Tibial artery (tissue), 4 donors: Measurements from ENCODE around the gene MYRFL.

Source experiments
- DNase-seq, 2 donors: peaks; one replicate each; pipeline ENCODE4 v3.0.0-alpha.2; 2019
- H3K27ac ChIP-seq, 2 donors: fragments of 200-600 bp; sonication (generic) in 1 of 2; 1 replicate in 1 of 2; 2 replicates in 1 of 2; pipeline ENCODE4 v1.5.1; 2018 to 2019; ENCODE audit warnings: mild to moderate bottlenecking in 1 of 2
- H3K27me3 ChIP-seq, 2 donors: fragments of 200-600 bp; sonication (generic) in 1 of 2; one replicate each; pipeline versions ENCODE4 v1.5.1 to v1.6.0; 2016 to 2019
- H3K36me3 ChIP-seq, 3 donors: fragments of 200-600 bp; sonication (generic) in 2 of 3; one replicate each; pipeline ENCODE4 v1.5.1; 2016 to 2019; ENCODE audit warnings: mild to moderate bottlenecking in 2 of 3
- H3K4me1 ChIP-seq, 4 donors: fragments of 200-600 bp; sonication (generic) in 2 of 4; 1 replicate in 3 of 4; 2 replicates in 1 of 4; pipeline ENCODE4 v1.5.1; 2016 to 2019
- H3K4me3 ChIP-seq, 2 donors: fragments of 200-600 bp; sonication (generic) in 1 of 2; 1 replicate in 1 of 2; 2 replicates in 1 of 2; pipeline ENCODE4 v1.5.1; 2018 to 2019; ENCODE audit warnings: mild to moderate bottlenecking in 2 of 2
- H3K9me3 ChIP-seq, 3 donors: fragments of 200-600 bp; sonication (generic) in 1 of 3; one replicate each; pipeline ENCODE4 v1.5.1; 2016 to 2019
- CTCF ChIP-seq, 2 experiments: fragments of 200-600 bp in 1 of 2; fragments of 450-650 bp in 1 of 2; IDR thresholded peaks; one replicate each; pipeline ENCODE4 v1.5.1; 2017 to 2019; ENCODE audit warnings: antibody characterized with exemption in 2 of 2, mild to moderate bottlenecking in 1 of 2, moderate library complexity in 1 of 2
- intact Hi-C: fragments of 100-400 bp; cut with DNase I; formaldehyde crosslinking; loops from one replicate; pipeline ENCODE4 v1.15.0; 2023; ENCODE audit warnings: low total_unique reads

Gene MYRFL

GRCh38 chr12:69951108-69951507, 126.1 kb downstream of the MYRFL start:
- Histone ChIP-seq H3K36me3 (no peaks in the 10 kb centered on the region), H3K27me3 (no peaks in the 10 kb centered on the region), H3K27ac (no peak overlapping the region), H3K4me1 (peaks cover 0 to 9% (median 1%) of the 10 kb centered on the region in 4 donors), H3K4me3 (no peak overlapping the region), H3K9me3 (peaks cover 0 to 3% (median 0%) of the 10 kb centered on the region in 3 donors)
- TF ChIP-seq CTCF (IDR thresholded peaks at IDR 0.05), result no peak
- DNase-seq, result no peak
- intact Hi-C loops, result no loop called here

- Histone ChIP-seq H3K4me1 (peaks cover 0 to 9% (median 1%) of the 10 kb centered on the region in 4 donors), H3K27ac (no peak overlapping the region), H3K27me3 (no peaks in the 10 kb centered on the region), H3K9me3 (peaks cover 0 to 3% (median 0%) of the 10 kb centered on the region in 3 donors), H3K36me3 (no peaks in the 10 kb centered on the region), H3K4me3 (no peak overlapping the region)
- intact Hi-C loops, result no loop called here
- no peak for TF ChIP-seq CTCF (IDR thresholded peaks at IDR 0.05)
- DNase-seq, result no peak
These were observed 127.9 kb downstream of the MYRFL start for GRCh38 chr12:69952890-69953289.

- intact Hi-C loops, result no loop called here
- TF ChIP-seq CTCF (IDR thresholded peaks at IDR 0.05), result no peak
These were observed 136.2 kb downstream of the MYRFL start for GRCh38 chr12:69961246-69961645.

GRCh38 chr12:69966409-69966808, 141.4 kb downstream of the MYRFL start:
- Histone ChIP-seq H3K27ac (peak overlapping the region; percentile 31 to 59), H3K9me3 (no peaks in the 10 kb centered on the region), H3K27me3 (no peaks in the 10 kb centered on the region), H3K4me3 (no peak overlapping the region), H3K4me1 (peaks cover 0 to 33% (median 19%) of the 10 kb centered on the region in 4 donors), H3K36me3 (no peaks in the 10 kb centered on the region)
- intact Hi-C loops, result no loop called here
- peak; percentile 62 to 80 for DNase-seq
- TF ChIP-seq CTCF (IDR thresholded peaks at IDR 0.05), result no peak

More at GRCh38 chr12:69961246-69961645, 136.2 kb downstream of the MYRFL start:
- Histone ChIP-seq H3K36me3 (no peaks in the 10 kb centered on the region), H3K27ac (no peak overlapping the region), H3K4me3 (no peak overlapping the region), H3K4me1 (peaks cover 0 to 24% (median 9%) of the 10 kb centered on the region in 4 donors), H3K27me3 (no peaks in the 10 kb centered on the region), H3K9me3 (no peaks in the 10 kb centered on the region)
- DNase-seq, result no peak

- TF ChIP-seq CTCF (IDR thresholded peaks at IDR 0.05), result no peak
- peaks cover 0 to 33% (median 19%) of the 10 kb centered on the region in 4 donors for H3K4me1 ChIP-seq
- H3K9me3 ChIP-seq, result no peaks in the 10 kb centered on the region
- no peaks in the 10 kb centered on the region for H3K27me3 ChIP-seq
- H3K4me3 ChIP-seq, result no peak overlapping the region
- intact Hi-C loops, result no loop called here
- peak overlapping the region; percentile 31 to 59 for H3K27ac ChIP-seq
- DNase-seq, result peak in 1 of 2 donors; percentile 25
- H3K36me3 ChIP-seq, result no peaks in the 10 kb centered on the region
These were observed 141.8 kb downstream of the MYRFL start for GRCh38 chr12:69966839-69967238.

GRCh38 chr12:69969011-69969410, 144.0 kb downstream of the MYRFL start:
- H3K4me3 ChIP-seq, result no peak overlapping the region
- H3K4me1 ChIP-seq, result peaks cover 0 to 26% (median 19%) of the 10 kb centered on the region in 4 donors
- H3K9me3 ChIP-seq, result no peaks in the 10 kb centered on the region
- H3K36me3 ChIP-seq, result no peaks in the 10 kb centered on the region
- DNase-seq, result no peak
- H3K27me3 ChIP-seq, result no peaks in the 10 kb centered on the region
- no peak for TF ChIP-seq CTCF (IDR thresholded peaks at IDR 0.05)
- no peak overlapping the region for H3K27ac ChIP-seq
- intact Hi-C loops, result no loop called here
